Fibroblast of lung (primary cell): ENCODE data around the gene INSIG1. TPM values are rescaled to one million over a fixed set of nuclear protein-coding genes. Genes with fewer than 3 reads are reported as not detected.

ENCODE experiments used
- DNase-seq, 2 donors: peaks; one replicate each; pipeline versions ENCODE4 v3.0.0 to v3.0.0-alpha.2; 2010; ENCODE audit warnings: low read depth in 2 of 2
- H2AFZ ChIP-seq: 2 replicates; pipeline ENCODE4 v1.5.1; 2012; ENCODE audit warnings: low read length, control low read depth, inconsistent platforms
- H3K27ac ChIP-seq: 2 replicates; pipeline ENCODE4 v1.5.1; 2011; ENCODE audit warnings: low read length, control low read depth; ENCODE audit not compliant: insufficient read depth
- H3K27me3 ChIP-seq: 2 replicates; pipeline ENCODE4 v1.5.1; 2011; ENCODE audit warnings: mild to moderate bottlenecking, low read length; ENCODE audit not compliant: control insufficient read depth, insufficient read depth
- H3K36me3 ChIP-seq: 2 replicates; pipeline ENCODE4 v1.5.1; 2011; ENCODE audit warnings: low read length; ENCODE audit not compliant: control insufficient read depth, insufficient read depth
- H3K4me1 ChIP-seq: 2 replicates; pipeline ENCODE4 v1.5.1; 2011; ENCODE audit warnings: low read length; ENCODE audit not compliant: control insufficient read depth, insufficient read depth; ENCODE audit errors: extremely low read depth
- H3K4me2 ChIP-seq: 2 replicates; pipeline ENCODE4 v1.5.1; 2011; ENCODE audit warnings: low read length, control low read depth; ENCODE audit not compliant: insufficient read depth; ENCODE audit errors: extremely low read depth
- H3K4me3 ChIP-seq, 4 experiments: fragments of 200-600 bp in 1 of 4; sonication (generic) in 1 of 4; replicated peaks in 1 of 4; 2 replicates each; pipeline ENCODE4 v1.5.1; 2011 to 2016; ENCODE audit warnings: low read length in 4 of 4, low read depth in 3 of 4, mild to moderate bottlenecking in 3 of 4, control low read depth in 2 of 4, inconsistent platforms in 1 of 4, mixed read lengths in 1 of 4; ENCODE audit not compliant: insufficient read depth in 1 of 4; ENCODE audit errors: control extremely low read depth in 1 of 4
- H3K79me2 ChIP-seq: 2 replicates; pipeline ENCODE4 v1.5.1; 2012; ENCODE audit warnings: mild to moderate bottlenecking, low read length, inconsistent platforms; ENCODE audit not compliant: control insufficient read depth, insufficient read depth
- H3K9ac ChIP-seq: 2 replicates; pipeline ENCODE4 v1.5.1; 2011; ENCODE audit warnings: mild to moderate bottlenecking, low read length, control low read depth; ENCODE audit not compliant: insufficient read depth
- H3K9me3 ChIP-seq: 2 replicates; pipeline ENCODE4 v1.5.1; 2012; ENCODE audit warnings: low read depth, low read length; ENCODE audit not compliant: control insufficient read depth, insufficient read depth
- H4K20me1 ChIP-seq: 2 replicates; pipeline ENCODE4 v1.5.1; 2011; ENCODE audit warnings: low read length; ENCODE audit not compliant: control insufficient read depth, insufficient read depth; ENCODE audit errors: extremely low read depth
- EZH2 ChIP-seq: IDR thresholded peaks from 2 replicates; pipeline ENCODE4 v1.5.1; 2012; ENCODE audit warnings: low read length, control low read depth, mild to moderate bottlenecking; ENCODE audit errors: missing control alignments
- polyA minus RNA-seq: library from RNA; depleted of rRNA, polyadenylated mRNA; stranded (reverse); fragments of >200 nt; gene quantifications from 2 replicates; pipeline ENCODE4 v1.2.3, GENCODE V29; 2011; ENCODE audit warnings: low replicate concordance
- polyA plus RNA-seq, 2 donors: library from polyadenylated mRNA; depleted of rRNA in 1 of 2; stranded (reverse) in 1 of 2; unstranded in 1 of 2; fragments of >200 nt; gene quantifications; 2 replicates each; pipeline ENCODE4 v1.2.1, GENCODE V29; 2011 to 2012; ENCODE audit warnings: missing spikeins in 1 of 2
- total RNA-seq: library from RNA; depleted of rRNA; stranded (reverse); fragments of >200 nt; gene quantifications from 2 replicates; pipeline ENCODE4 v1.2.1, GENCODE V29; 2014
- TF ChIP-seq, protein P1 (sequence below), 2 donors: IDR thresholded peaks in 1 of 2; conservative IDR thresholded peaks in 1 of 2; 1 replicate in 1 of 2; 2 replicates in 1 of 2; pipeline ENCODE4 v1.5.1; 2011 to 2012; ENCODE audit warnings: low read length in 2 of 2, control low read depth in 1 of 2, inconsistent platforms in 1 of 2, low read depth in 1 of 2, mild to moderate bottlenecking in 1 of 2

INSIG1 gene
- 193 and 353 TPM in 2 replicates for total RNA-seq
- 170 and 216 TPM in 2 replicates for polyA plus RNA-seq
- 141 and 158 TPM in 2 replicates for polyA plus RNA-seq (2012)
- 191 and 255 TPM in 2 replicates for polyA minus RNA-seq

DNA sequence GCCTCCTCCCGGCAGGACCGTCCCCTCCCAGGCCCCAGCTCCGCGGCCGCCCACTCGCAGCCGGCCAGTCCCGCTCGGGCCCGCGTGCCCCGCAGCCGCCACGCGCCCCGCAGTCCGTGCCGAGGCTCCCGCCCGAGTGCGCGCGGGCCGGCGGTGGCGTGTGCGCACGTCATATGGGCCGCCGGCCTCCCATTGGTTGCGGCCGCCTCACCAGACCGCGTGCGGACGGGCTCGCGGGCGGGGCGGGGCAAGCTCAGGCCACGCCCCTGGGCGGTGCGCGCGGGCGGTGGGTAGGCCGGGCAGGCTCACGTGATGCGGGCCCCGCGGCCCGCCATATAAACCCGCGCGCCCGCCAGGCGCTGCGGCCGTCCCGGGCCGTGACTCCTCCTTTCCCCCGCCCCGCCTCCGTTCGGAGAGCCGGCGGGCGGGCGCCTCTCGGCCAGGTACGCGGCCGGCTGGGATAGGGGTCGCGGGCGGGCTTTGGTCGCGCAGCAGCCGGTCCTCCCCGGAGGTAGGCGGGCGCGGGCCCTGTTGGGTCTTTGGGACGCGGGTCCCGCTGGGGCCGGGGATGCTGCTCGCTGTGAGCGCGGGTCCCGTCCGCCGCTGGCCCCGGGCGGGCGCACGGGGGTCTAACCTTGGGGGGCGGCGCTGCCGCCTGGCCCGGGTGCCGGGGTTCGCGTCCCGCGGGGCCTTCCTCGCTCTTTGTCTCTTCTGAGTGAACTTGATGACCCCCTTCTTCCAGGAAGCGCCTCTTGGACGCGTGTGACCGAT, at the start of gene INSIG1:
Gene INSIG1 (plus strand): TSS at position 362 of the 771 bp plus-strand sequence. CDS start 408 bp downstream, at position 770.
- H4K20me1 ChIP-seq = peaks cover 12% of the 10 kb centered on the region
- no peak within 1 kb of the TSS for H2AFZ ChIP-seq
- peak within 1 kb of the TSS; percentile 53 to 97 (median 94) for H3K4me3 ChIP-seq
- H3K36me3 ChIP-seq = peaks cover 8% of the 10 kb centered on the region
- H3K4me2 ChIP-seq = peak within 1 kb of the TSS; percentile 79
- H3K9me3 ChIP-seq = no peaks in the 10 kb centered on the region
- TF ChIP-seq, protein P1, sequence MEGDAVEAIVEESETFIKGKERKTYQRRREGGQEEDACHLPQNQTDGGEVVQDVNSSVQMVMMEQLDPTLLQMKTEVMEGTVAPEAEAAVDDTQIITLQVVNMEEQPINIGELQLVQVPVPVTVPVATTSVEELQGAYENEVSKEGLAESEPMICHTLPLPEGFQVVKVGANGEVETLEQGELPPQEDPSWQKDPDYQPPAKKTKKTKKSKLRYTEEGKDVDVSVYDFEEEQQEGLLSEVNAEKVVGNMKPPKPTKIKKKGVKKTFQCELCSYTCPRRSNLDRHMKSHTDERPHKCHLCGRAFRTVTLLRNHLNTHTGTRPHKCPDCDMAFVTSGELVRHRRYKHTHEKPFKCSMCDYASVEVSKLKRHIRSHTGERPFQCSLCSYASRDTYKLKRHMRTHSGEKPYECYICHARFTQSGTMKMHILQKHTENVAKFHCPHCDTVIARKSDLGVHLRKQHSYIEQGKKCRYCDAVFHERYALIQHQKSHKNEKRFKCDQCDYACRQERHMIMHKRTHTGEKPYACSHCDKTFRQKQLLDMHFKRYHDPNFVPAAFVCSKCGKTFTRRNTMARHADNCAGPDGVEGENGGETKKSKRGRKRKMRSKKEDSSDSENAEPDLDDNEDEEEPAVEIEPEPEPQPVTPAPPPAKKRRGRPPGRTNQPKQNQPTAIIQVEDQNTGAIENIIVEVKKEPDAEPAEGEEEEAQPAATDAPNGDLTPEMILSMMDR (conservative IDR thresholded peaks at IDR 0.05 in 1 of 2, IDR thresholded peaks at IDR 0.05 in 1 of 2; ENCODE audit: low read depth in 1 of 2, low read length in 2 of 2) = no peak
- TF ChIP-seq EZH2 = no peak
- H3K27ac ChIP-seq = peak within 1 kb of the TSS; percentile 97
- H3K9ac ChIP-seq = peak within 1 kb of the TSS; percentile 91
- peaks cover 45% of the 10 kb centered on the region for H3K79me2 ChIP-seq
- peaks cover 10% of the 10 kb centered on the region for H3K4me1 ChIP-seq
- DNase-seq = peak; percentile 89 to 95
- H3K27me3 ChIP-seq = no peaks in the 10 kb centered on the region

DNA sequence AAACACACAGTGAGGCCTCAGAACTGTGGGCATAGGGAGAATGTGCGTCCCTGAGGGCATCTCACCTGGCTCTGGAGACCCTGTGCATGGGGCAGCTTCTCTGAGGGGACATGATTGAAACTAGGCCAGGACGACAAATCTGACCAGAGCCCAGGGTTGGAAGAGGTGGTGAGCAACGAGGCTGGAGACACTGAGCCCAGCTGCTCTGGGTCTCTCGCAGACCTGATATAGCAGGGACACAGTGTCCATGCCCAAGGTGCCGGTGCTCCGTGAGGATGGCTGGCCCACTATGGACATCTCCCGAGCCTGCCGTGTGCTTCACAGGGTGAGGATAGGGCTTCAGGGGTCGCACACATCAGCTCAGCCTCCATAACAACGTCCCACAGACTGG, 49.3 kb upstream of the INSIG1 start:
- no peaks in the 10 kb centered on the region for H3K9me3 ChIP-seq
- peaks cover 2% of the 10 kb centered on the region for H3K4me1 ChIP-seq
- H3K4me2 ChIP-seq = no peak overlapping the region
- H3K27ac ChIP-seq = no peak overlapping the region
- H3K4me3 ChIP-seq = no peak overlapping the region
- no peaks in the 10 kb centered on the region for H4K20me1 ChIP-seq
- no peaks in the 10 kb centered on the region for H3K36me3 ChIP-seq
- DNase-seq = no peak
- H3K27me3 ChIP-seq = no peaks in the 10 kb centered on the region
- H3K79me2 ChIP-seq = no peaks in the 10 kb centered on the region
- H2AFZ ChIP-seq = no peak overlapping the region
- no peak overlapping the region for H3K9ac ChIP-seq
- TF ChIP-seq, protein P1 (conservative IDR thresholded peaks at IDR 0.05 in 1 of 2, IDR thresholded peaks at IDR 0.05 in 1 of 2; ENCODE audit: low read depth in 1 of 2, low read length in 2 of 2) = no peak

DNA sequence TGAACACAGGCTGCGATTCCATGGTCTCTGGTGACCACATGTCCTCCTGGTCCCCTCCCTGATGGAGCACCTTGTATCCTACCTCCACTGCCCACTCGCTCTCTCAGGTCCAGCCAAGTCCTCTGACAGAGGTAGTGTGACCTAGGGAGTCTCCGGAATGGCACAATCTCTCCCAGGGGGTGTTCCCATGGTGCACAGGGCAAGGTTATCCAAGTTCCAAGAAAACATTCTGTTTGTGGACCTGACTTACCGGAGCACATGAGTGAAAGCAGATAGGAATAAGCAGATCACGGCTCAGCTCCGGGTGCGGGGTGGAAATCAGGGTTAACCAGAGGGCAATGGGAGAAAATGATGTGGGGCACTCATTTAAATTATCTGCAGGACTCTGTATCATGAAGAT, 45.8 kb upstream of the INSIG1 start:
- Histone ChIP-seq H3K9ac (no peak overlapping the region), H3K27ac (no peak overlapping the region), H2AFZ (no peak overlapping the region), H3K4me3 (no peak overlapping the region), H3K9me3 (no peaks in the 10 kb centered on the region), H3K27me3 (no peaks in the 10 kb centered on the region), H3K4me1 (peaks cover 2% of the 10 kb centered on the region), H3K36me3 (no peaks in the 10 kb centered on the region), H4K20me1 (no peaks in the 10 kb centered on the region), H3K79me2 (no peaks in the 10 kb centered on the region), H3K4me2 (peak overlapping the region; percentile 15)
- TF ChIP-seq, protein P1 (conservative IDR thresholded peaks at IDR 0.05 in 1 of 2, IDR thresholded peaks at IDR 0.05 in 1 of 2; ENCODE audit: low read depth in 1 of 2, low read length in 2 of 2) = no peak
- TF ChIP-seq EZH2 = no peak
- no peak for DNase-seq
